GM21825 (cell line): ENCODE data around the gene PLD1.

ENCODE experiments used
- ATAC-seq: cut with Tn5 transposase; IDR thresholded peaks from one replicate; pipeline ENCODE4 v1.9.1; 2021; ENCODE audit warnings: mild to moderate bottlenecking, moderate library complexity; ENCODE audit not compliant: unreplicated experiment

The PLD1 gene

DNA sequence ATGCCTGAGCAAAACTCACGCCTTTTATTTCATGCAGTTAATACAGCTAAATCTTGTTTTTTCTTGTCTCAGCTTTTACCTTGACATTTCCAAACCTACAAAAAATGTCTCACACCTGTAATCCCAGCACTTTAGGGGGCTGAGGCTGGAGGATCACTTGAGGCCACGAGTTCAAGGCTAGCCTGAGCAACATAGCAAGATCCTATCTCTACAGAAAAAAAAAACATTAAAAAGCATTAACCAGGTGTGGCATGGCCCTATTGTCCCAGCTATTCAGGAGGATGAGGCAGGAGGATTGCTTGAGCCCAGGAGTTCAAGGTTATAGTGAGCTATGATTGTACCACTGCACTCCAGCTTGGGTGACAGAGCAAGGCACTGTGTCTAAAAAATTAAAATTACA lies 29.0 kb upstream of the PLD1 start:
- no peak for ATAC-seq

GRCh38 chr3:171838218-171838720 lies 28.0 kb upstream of the PLD1 start:
- ATAC-seq, result no peak

- ATAC-seq, result no peak
Observed at GRCh38 chr3:171837698-171838097, 27.4 kb upstream of the PLD1 start.

DNA sequence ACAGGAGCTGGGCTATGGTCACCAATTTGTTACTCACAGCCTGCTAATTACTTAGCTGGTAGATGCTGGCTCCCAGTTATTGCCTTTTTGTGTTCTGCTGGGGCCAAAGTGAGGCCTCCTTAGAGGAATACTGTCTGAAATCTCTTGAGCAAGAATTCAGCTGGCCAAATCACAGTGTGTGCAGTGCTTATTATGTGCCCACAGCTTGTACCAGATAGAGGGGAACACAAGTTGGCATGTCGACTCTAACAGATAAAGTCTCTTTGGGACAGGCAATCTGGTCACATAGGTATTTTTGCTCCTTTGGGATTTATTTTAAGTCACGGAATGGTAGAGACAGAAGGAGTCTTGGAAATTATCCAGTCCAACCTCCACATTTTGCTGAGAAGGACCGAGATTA lies 26.6 kb upstream of the PLD1 start:
- ATAC-seq, result no peak

DNA sequence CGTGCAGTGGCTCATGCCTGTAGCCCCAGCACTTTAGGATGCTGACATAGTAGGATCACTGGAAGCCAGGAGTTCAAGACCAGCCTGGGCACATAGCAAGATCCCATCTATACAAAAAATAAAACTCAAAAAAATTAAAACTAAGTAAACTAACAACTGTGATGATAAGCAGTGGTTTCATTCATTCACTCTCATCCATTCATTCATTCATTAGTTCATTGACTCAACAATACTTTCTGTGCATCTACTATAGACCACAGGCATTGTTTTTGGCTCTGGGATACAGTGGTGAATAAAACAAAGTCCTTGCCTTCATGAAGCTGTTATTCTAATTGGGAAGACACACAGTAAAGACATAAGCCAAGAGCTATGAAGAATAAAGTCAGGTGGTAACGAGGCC lies 25.3 kb upstream of the PLD1 start:
- no peak for ATAC-seq

DNA sequence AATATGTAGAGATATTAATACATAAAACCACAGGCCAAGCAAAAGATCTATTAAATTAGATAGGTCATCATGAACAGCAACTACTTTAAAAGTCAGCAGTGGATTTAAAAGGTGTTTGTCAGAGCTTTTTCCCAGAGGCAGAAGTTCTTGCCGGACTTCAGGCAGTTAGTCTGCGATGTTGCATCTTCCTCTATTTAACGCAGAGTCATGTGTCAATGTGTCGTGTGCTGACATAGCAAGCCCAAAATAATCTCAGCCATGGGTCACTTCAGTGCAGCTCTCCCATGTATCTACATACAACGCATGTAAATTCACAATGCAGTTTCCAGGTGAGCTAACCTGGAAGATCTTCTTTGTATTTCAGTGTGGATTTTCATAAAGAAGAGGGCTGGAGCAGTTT lies 24.8 kb upstream of the PLD1 start:
- no peak for ATAC-seq

GRCh38 chr3:171834461-171834801 lies 24.1 kb upstream of the PLD1 start:
- ATAC-seq, result no peak

GRCh38 chr3:171833789-171834460 lies 23.6 kb upstream of the PLD1 start:
- peak; percentile 55 for ATAC-seq

GRCh38 chr3:171832989-171833388 lies 22.7 kb upstream of the PLD1 start:
- no peak for ATAC-seq

GRCh38 chr3:171831936-171832335 lies 21.7 kb upstream of the PLD1 start:
- ATAC-seq, result no peak

DNA sequence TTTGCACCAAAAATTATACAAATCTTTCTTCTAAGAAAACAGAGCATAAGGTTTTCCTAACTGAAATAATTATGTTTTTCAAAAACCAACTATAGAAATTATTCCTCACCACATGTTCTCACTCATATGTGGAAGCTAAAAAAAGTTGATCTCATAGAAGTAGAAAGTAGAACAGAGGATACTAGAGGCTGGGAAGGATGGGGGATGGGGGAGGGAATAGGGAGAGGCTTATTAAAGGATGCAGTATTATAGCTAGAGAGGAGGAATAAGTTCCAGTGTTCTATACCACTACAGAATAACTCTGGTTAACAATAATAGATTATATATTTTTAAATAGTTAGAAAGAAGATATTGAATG lies 20.2 kb upstream of the PLD1 start:
- ATAC-seq, result no peak

- peak; percentile 56 for ATAC-seq
Observed at GRCh38 chr3:171829841-171830517, 19.7 kb upstream of the PLD1 start.

GRCh38 chr3:171828902-171829770 lies 18.9 kb upstream of the PLD1 start:
- ATAC-seq, result no peak

DNA sequence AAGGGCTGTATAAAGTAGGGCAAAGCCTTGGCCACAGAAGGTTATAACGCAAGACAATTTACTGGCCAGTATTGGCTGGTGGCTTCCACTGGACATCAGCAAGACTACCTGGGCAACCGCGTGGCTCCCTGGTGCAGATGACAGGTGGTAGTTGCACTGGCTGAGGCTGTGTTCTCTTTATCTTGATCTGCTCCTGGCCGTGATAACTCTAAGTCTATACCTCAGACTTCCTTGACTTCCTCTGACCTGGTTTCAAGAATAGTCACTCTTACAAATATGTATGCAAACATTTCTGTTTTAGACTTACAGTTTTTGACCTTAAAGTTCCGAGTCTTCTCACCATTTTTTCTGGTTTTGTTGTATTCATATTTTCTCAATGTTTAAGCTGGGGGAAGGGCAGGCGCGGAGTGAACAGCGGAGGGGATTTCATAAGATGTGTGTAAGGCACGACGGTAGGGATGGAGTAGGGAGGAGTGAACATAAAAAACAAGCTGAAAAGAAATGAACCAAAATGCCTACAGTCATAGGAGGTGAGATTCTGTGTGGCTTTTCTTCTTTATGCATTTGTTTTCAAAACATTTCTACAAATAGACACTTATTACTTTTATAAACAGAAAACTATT lies 17.7 kb upstream of the PLD1 start:
- ATAC-seq, result no peak

- ATAC-seq, result no peak
Observed at GRCh38 chr3:171827385-171827784, 17.1 kb upstream of the PLD1 start.

GRCh38 chr3:171825222-171825828 lies 15.0 kb upstream of the PLD1 start:
- ATAC-seq, result no peak

DNA sequence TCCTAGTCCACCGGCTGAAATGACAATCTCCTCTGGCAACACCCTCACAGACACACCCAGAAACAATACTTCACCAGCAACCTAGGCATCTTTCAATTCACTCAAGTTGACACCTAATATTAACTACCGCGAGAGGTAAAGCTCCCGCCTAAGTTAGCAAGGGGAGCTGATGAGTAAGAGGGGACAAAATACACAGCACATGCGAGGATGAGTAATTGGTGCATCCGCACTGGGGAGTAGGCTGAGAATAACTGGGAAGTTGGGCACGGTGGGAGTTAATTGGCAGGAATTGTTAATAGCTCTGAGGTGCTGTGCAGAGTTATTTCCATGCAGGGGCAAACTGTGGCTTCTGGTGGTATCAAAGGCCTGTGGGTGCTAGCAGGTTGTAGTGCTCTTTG lies 14.5 kb upstream of the PLD1 start:
- no peak for ATAC-seq

GRCh38 chr3:171824116-171824515 lies 13.8 kb upstream of the PLD1 start:
- ATAC-seq, result no peak

- peak; percentile 75 for ATAC-seq
Observed at GRCh38 chr3:171822431-171823106, 12.3 kb upstream of the PLD1 start.

DNA sequence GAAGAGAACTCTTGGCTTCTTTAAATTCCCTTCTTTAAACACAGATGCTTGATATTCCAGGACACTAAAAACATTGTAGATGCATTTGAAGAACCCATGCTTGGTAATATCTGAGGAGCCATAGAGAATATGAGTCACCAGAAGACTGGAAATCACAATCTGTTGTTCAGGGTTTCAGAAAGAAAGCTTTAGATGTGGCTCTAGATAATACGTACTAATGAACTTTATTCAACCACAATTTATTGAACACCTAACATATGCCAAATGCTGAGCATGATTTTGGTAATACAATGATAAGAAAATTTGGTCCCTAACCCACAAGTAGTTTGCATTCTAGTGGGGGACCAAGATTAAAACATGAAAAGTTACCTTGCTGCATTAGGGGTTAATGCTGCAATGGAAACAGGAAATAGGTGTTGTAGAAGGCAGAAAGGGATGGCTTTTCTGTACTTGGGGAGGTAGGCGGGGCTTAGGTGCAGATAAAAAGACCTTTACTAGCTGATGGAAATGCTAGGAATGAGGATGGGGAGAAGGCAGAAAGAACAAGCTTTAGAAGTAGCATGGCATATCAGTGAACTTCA lies 11.6 kb upstream of the PLD1 start:
- ATAC-seq, result no peak
